NCI-H2196 (cell line): ENCODE results near the gene MEGF10.

ENCODE experiments used
- DNase-seq: peaks from one replicate; lab custom pipeline; 2025; ENCODE audit not compliant: unreplicated experiment; lab: John Stamatoyannopoulos, UW

MEGF10 gene

DNA sequence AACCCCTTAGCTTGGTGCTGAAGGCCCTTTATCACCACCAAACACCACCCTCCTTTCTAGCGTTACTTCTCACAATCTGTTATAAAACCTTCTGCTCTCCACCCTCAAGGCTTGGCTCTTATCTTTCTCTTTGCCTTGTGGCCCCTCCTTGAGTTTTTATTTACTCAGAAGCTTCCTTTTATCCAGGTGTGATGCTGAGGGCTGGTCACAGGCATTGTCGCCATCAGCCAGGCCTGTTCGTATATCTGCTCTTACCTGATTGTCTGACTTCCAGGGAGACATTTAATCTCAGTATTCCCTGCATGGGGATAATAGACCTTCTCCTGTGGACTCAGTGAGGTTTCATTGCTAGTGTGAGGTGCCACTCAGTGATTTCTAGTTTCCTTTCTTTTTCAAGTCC, 34.2 kb downstream of the MEGF10 start:
- DNase-seq = no peak

- DNase-seq = no peak
Measured at GRCh38 chr5:127326431-127326830, 35.8 kb downstream of the MEGF10 start.

DNA sequence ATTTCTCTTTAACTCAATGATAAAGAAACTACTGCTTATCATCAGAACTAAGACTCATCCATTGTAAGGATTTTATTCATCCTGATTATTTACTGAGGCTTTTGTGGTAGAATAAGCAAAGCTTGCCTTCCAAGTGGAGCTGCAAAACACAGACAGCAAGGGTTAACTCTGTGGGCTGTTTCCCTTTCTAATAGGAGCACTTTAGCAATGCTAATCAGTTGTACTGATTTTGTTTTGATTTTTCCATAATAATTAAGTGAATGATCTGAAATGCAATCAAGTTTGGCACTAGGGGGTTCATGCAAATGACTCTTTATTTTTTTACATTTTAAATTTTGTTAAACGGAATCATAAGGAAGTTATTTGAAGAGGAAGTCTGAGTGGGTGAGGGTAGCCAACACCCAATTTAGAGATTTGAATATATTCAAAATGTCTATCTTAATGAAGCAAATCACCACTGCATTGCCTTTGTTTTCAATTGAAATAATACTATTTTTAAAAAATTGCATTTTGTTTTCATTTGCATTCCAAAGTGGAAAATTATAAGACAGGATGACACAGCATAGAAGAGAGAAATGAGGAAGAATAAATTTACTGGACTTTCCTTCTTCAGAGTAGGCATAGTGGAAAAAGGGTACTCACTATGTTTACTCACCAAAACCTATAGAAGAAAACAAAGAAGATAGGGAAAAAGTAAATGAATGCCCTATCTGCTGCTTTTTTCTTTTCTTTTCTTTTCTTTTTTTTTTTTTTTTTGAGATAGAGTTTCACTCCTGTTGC, 36.6 kb downstream of the MEGF10 start:
- DNase-seq = no peak

- no peak for DNase-seq
Measured at GRCh38 chr5:127330116-127330515, 39.5 kb downstream of the MEGF10 start.

DNA sequence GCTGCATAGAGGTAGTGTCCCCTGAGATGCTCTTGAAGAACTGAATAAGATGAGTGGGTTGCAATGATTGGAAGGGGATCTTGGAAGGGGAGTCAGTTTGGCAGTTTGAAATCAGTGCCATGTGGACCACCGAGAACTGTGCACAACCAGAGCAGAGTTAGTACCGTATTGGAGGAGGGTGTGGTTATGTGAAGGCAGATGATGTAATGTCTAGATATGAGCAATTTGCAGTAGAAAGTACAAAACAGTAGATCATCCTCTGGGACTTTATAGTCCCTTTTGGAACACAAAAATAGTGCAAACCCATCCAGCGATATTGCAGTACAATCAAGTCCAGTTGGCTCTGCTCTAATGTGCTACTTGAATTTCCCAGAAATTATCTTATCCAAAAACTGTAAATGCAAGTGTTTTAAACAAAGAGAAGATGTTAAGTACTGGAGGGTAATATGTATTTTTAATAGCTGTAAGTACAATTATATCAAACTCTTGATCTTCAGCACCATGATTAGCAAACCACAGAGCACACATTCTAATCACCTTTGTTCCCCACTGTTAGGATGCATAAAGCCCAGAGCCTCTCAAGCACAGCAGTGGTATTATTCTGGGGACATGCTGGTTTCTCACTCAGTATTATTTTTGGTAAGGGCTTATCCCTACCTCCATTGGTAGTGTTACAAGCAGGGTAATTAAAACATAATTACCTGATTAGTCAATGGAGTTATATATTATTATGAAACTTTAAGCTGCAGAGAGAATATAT, 41.5 kb downstream of the MEGF10 start:
- DNase-seq = no peak

- no peak for DNase-seq
Measured at GRCh38 chr5:127333483-127333882, 42.9 kb downstream of the MEGF10 start.

GRCh38 chr5:127335381-127335780, 44.8 kb downstream of the MEGF10 start:
- DNase-seq = no peak

- DNase-seq = no peak
Measured at GRCh38 chr5:127337876-127338275, 47.3 kb downstream of the MEGF10 start.

DNA sequence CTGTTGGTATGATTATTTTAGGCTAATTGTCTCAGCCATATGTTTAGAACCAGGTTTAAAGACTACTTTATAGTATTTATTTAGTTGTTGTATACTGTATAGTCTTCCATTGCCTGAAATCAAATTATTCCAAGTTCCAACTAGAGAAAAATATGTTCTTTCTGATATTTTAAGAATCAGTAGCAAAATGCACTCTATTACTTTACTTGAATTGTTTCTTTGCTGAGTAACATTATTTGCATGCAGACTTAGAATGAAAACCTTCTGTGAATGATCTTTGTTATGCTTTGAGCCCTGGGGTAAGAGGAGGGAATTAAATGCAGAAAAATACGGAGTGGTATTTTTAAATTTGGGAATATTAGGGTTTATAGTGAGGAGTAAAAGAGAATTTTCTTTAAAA, 47.9 kb downstream of the MEGF10 start:
- DNase-seq = no peak

DNA sequence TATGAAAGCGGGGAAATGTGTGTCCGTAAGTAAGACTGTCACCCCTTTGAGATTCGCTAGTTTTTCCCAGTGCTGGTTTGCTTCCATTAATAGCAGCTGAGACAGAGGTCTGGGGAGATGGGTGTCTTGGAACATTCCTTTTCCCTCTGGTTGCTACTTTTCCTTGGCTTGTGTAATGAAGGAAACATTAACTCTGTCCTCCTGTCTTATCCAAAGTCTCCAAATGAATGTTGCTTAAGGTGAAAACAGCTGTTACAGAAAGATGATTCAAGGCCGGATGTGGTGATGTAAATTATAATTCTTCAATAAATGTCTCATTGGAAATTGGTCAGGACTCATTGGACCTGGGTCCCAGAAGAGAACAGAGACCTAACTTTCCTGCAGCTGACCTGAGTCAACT, 50.0 kb downstream of the MEGF10 start:
- DNase-seq = no peak

DNA sequence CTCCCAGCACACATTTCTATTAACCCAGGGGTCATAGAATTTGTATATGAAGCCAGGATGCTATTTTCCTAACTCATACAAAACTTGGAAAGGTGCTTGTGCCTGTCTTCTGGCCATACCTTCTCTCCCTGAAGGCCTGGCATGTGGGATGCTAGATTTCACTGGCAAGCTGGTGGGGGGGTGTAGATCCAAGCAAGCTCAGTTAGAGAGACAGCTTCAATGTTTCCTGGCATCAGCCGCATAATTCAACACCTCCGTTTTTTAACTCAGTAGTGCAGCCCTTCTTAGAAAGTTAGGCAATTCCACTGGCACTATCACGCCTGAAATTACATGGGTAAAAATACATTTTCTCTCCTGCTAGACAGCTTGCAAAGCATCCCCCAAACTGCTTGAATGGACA, 51.8 kb downstream of the MEGF10 start:
- DNase-seq = no peak

DNA sequence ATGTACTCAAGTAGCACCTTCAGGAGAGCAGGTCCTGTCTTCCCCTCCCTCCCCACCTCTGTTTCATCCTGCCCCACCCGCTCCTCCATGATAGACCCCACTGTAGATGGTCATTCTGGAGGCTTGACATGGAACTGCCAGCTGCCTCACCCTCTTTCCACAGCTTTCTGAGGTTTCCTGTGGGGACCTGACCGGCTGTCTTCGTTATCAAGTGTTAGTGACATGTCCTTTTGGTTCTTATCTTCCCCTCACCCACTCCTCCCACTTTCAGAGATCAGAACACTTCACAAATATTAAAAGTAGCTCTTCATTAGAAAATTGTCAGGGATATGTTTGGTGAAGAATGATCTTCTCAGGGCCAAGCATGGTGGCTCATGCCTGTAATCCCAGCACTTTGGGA, 52.7 kb downstream of the MEGF10 start:
- no peak for DNase-seq

DNA sequence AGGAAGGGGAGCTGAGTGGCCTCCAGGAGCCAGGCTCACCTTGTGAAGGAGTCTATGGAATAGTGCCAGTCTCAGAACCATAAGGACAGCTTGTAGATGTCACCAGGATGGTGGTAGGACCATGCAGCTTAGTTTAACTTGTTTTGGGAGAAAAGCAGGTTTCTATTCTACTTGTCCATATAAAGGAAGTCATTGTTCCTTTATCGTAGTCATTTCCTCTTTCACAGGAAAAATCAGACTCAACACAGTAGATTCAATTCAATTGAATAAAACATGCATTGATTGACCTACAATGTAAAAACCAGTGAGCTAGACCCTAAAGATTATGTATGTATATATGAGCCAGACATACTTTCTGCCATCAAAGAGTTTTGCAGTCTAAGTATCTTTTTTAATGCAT, 53.3 kb downstream of the MEGF10 start:
- no peak for DNase-seq

GRCh38 chr5:127344931-127345330, 54.3 kb downstream of the MEGF10 start:
- DNase-seq = no peak

- no peak for DNase-seq
Measured at GRCh38 chr5:127351418-127351817, 60.8 kb downstream of the MEGF10 start.

DNA sequence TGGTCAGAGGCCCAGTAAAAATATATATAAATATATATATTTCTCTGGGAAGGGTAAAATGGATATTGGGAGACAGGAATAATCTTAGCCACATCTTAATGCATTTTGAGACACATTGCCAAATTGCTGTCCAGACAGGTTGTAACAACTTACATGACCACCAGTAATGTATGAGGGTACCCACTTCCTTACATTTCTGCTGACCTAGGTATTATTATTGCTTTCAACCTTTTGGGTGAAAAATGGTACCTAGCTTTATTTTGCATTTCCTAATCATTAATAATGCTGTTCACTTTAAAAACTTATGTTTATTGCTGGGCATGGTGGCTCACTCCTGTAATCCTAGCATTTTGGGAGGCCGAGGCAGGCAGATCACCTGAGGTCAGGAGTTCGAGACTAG, 61.5 kb downstream of the MEGF10 start:
- no peak for DNase-seq

- no peak for DNase-seq
Measured at GRCh38 chr5:127353327-127353726, 62.7 kb downstream of the MEGF10 start.

- no peak for DNase-seq
Measured at GRCh38 chr5:127353796-127354195, 63.2 kb downstream of the MEGF10 start.

DNA sequence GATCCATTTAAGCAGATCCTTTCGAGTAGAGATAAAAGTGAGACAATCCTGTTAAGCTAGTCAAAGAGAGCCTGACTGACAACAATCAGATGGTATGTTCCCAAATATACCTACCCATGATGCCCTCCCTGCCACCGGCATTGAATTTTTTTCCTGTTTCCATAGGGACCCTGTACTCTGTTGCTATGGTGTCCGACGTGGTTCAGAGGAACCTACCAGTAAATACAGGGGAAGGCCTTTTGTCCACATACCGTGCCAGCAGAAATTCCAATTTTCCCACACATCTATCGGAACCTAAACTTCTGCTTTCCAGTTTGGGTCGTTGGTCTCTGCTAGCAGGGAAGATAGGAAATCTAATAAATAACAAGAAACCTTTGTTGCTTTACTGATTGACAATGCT, 64.7 kb downstream of the MEGF10 start:
- no peak for DNase-seq

DNA sequence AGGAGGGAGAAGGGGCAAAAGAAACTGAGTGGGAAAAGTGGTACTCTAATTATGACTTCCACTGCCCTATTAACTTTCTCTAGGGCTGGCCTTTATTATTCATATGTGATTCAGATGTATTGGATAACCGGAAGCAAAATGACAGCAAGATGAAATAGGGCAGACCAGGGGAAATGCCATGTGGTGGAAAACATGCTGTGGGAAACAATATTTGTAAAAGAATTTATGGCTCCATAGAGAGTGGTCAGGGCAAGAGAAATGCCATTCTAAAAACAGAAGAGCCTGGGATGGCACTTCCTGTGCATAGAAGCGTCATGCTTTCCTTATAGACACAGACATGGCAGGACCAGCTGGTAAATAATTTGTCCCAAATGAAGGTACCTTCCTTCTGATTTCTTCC, 67.7 kb downstream of the MEGF10 start:
- no peak for DNase-seq

DNA sequence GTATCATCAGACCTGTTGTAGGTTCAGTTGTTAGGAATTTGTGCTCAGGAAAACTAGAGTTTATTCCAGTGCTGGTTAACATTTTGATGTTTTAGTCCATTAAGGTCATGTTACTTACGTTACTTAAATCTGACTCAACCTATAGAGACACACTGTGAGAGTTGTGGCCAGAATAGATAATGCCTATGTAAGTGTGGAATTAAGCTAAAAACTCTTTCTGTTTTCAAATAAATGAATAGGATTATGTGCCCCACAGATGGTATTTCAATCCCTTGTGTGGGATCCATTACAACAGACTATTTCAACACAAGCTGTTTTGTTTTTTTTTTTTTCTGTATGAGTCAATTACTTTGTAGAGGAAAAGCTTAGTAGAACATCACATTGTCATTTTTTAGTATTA, 68.1 kb downstream of the MEGF10 start:
- DNase-seq = no peak

DNA sequence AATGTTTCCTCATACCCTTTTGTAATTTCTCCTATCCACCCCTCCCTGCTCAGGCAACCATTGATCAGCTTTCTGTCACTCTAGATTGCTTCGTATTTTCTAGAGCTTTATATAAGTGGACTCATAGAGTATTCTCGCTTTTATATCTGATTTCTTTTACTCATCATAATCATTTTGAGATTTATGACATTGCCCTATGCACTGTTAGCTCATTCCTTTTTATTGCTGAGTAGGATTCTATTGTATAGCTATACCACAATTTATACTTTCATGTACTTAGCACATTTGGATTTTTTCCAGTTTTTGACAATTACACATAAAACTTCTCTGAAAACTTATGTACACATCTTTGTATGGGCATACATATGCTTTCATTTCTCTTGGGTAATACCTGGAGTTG, 68.9 kb downstream of the MEGF10 start:
- DNase-seq = no peak

- DNase-seq = no peak
Measured at GRCh38 chr5:127363403-127363802, 72.8 kb downstream of the MEGF10 start.
